ENCODE data around the gene OR6X1.
"Not testable (repeated sequence)": the region's sequence is repeated elsewhere in the genome, so short reads cannot be mapped to it uniquely, and the experiment has no call there.

The OR6X1 gene

DNA sequence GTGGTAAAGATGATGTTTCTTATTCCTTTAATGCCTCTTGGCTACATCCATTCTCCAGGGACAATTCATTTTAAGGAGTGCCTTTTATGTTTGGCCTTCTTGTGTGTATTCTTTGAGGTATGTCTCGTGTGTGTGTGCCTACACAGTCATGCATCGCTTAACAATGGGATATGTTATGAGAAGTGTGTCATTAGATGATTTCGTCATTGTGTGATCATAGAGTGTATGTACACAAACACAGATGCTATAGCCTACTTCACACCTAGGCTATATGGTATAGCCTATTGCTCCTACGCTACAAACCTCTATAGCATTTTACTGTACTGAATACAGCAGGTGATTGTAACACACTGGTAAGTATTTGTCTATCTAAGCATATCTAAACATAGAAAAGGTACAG lies 35.8 kb downstream of the OR6X1 start:
- Histone ChIP-seq H2BK12ac (ENCODE audit: low read length in 2 of 2) (no peak overlapping the region), H2AK5ac (ENCODE audit: low read length, severe bottlenecking) (no peak overlapping the region), H3K9ac (ENCODE audit: low read length) (no peak overlapping the region), H4K8ac (ENCODE audit: low read length) (no peak overlapping the region), H3K36me3 (ENCODE audit: control insufficient read depth in 1 of 2, insufficient read depth in 2 of 2, low read depth in 1 of 2, low read length in 2 of 2) (peaks cover 0 to under 1% of the 10 kb centered on the region in 2 experiments), H3K18ac (ENCODE audit: low read depth in 1 of 2, low read length in 2 of 2) (no peak overlapping the region), H3K9me3 (ENCODE audit: control insufficient read depth, low read length) (no peaks in the 10 kb centered on the region), H3K27me3 (ENCODE audit: control insufficient read depth in 1 of 2, insufficient read depth in 1 of 2, low read length in 2 of 2) (peaks cover 6 to 25% of the 10 kb centered on the region in 2 experiments), H2BK120ac (ENCODE audit: low read depth, low read length) (no peak overlapping the region), H3K4me2 (ENCODE audit: low read length, poor library complexity, severe bottlenecking) (no peak overlapping the region), H2BK5ac (ENCODE audit: low read depth, low read length, poor library complexity, severe bottlenecking) (no peak overlapping the region), H3K79me1 (replicated peaks; ENCODE audit: low read length, poor library complexity, severe bottlenecking) (no peaks in the 10 kb centered on the region), H3K27ac (ENCODE audit: low read length, poor library complexity, severe bottlenecking) (no peak overlapping the region), H2BK15ac (ENCODE audit: low read depth, poor library complexity, severe bottlenecking) (no peak overlapping the region), H3K14ac (ENCODE audit: low read length in 2 of 2) (no peak overlapping the region), H3K4me3 (ENCODE audit: insufficient read depth in 1 of 2, low read depth in 1 of 2, low read length in 2 of 2) (no peak overlapping the region), H3K4ac (ENCODE audit: low read depth in 1 of 2, low read length in 2 of 2) (no peak overlapping the region), H3K4me1 (ENCODE audit: control insufficient read depth, insufficient read depth, low read depth, low read length) (no peaks in the 10 kb centered on the region), H4K91ac (ENCODE audit: low read length) (no peak overlapping the region), H2AFZ (ENCODE audit: low read depth, low read length) (no peak overlapping the region), H3K23ac (ENCODE audit: low read length in 2 of 2) (no peak overlapping the region)
- DNase-seq, result no peak
- 80% methylated on average over 1 of the region's 4 CpGs for WGBS

DNA sequence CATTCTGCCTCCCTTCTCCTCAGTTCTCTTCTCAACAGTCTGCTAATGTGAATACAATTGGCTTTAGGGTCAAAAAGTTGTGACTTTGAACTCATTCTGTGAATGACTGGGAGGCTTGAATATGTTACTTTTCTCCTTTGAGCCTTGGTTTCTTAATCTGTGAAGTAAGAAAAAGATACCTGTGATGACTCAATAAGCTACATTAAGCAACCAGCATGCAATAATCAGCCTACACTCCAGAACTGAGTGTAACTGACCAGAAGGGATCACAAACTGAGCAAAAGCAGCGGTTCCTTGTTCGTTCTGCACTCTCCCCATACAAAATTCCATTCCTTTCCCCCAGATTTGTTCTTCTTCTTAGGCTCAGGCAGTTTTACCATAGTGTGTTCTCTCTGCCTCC lies 36.3 kb downstream of the OR6X1 start:
- no peak overlapping the region for H2BK15ac ChIP-seq (ENCODE audit: low read depth, poor library complexity, severe bottlenecking)
- no peaks in the 10 kb centered on the region for H3K79me1 ChIP-seq (replicated peaks; ENCODE audit: low read length, poor library complexity, severe bottlenecking)
- H3K27ac ChIP-seq (ENCODE audit: low read length, poor library complexity, severe bottlenecking), result no peak overlapping the region
- no peak overlapping the region for H3K9ac ChIP-seq (ENCODE audit: low read length)
- no peak overlapping the region for H2BK120ac ChIP-seq (ENCODE audit: low read depth, low read length)
- no peak overlapping the region for H3K18ac ChIP-seq (ENCODE audit: low read depth in 1 of 2, low read length in 2 of 2)
- no peak overlapping the region for H3K4me3 ChIP-seq (ENCODE audit: insufficient read depth in 1 of 2, low read depth in 1 of 2, low read length in 2 of 2)
- H3K14ac ChIP-seq (ENCODE audit: low read length in 2 of 2), result no peak overlapping the region
- WGBS, result 100% methylated on average over 2 of the region's 2 CpGs
- no peak overlapping the region for H2BK5ac ChIP-seq (ENCODE audit: low read depth, low read length, poor library complexity, severe bottlenecking)
- H2AFZ ChIP-seq (ENCODE audit: low read depth, low read length), result no peak overlapping the region
- H3K4me1 ChIP-seq (ENCODE audit: control insufficient read depth, insufficient read depth, low read depth, low read length), result no peaks in the 10 kb centered on the region
- H4K91ac ChIP-seq (ENCODE audit: low read length), result no peak overlapping the region
- peaks cover 6 to 25% of the 10 kb centered on the region in 2 experiments for H3K27me3 ChIP-seq (ENCODE audit: control insufficient read depth in 1 of 2, insufficient read depth in 1 of 2, low read length in 2 of 2)
- H3K23ac ChIP-seq (ENCODE audit: low read length in 2 of 2), result no peak overlapping the region
- DNase-seq, result no peak
- no peak overlapping the region for H3K4me2 ChIP-seq (ENCODE audit: low read length, poor library complexity, severe bottlenecking)
- no peaks in the 10 kb centered on the region for H3K36me3 ChIP-seq (ENCODE audit: control insufficient read depth in 1 of 2, insufficient read depth in 2 of 2, low read depth in 1 of 2, low read length in 2 of 2)
- H3K4ac ChIP-seq (ENCODE audit: low read depth in 1 of 2, low read length in 2 of 2), result no peak overlapping the region
- H2AK5ac ChIP-seq (ENCODE audit: low read length, severe bottlenecking), result no peak overlapping the region
- H4K8ac ChIP-seq (ENCODE audit: low read length), result no peak overlapping the region
- H3K9me3 ChIP-seq (ENCODE audit: control insufficient read depth, low read length), result no peaks in the 10 kb centered on the region
- H2BK12ac ChIP-seq (ENCODE audit: low read length in 2 of 2), result no peak overlapping the region

DNA sequence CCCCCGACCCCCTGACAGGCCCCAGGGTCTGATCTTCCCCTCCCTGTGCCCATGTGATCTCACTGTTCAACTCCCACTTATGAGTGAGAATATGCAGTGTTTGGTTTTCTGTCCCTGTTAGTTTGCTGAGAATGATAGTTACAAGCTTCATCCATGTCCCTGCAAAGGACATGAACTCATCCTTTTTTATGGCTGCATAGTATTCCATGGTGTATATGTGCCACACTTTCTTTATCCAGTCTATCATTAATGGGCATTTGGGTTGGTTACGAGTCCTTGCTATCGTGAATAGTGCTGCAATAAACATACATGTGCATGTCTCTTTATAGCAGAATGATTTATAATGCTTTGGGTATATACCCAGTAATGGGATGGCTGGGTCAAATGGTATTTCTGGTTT lies 41.7 kb downstream of the OR6X1 start:
- H3K79me1 ChIP-seq (replicated peaks; ENCODE audit: low read length, poor library complexity, severe bottlenecking); H2BK15ac ChIP-seq (ENCODE audit: low read depth, poor library complexity, severe bottlenecking); H3K23ac ChIP-seq (ENCODE audit: low read length in 2 of 2); H3K4me2 ChIP-seq (ENCODE audit: low read length, poor library complexity, severe bottlenecking); H3K14ac ChIP-seq (ENCODE audit: low read length in 2 of 2); H3K18ac ChIP-seq (ENCODE audit: low read depth in 1 of 2, low read length in 2 of 2); H3K9me3 ChIP-seq (ENCODE audit: control insufficient read depth, low read length); H3K27ac ChIP-seq (ENCODE audit: low read length, poor library complexity, severe bottlenecking); H4K8ac ChIP-seq (ENCODE audit: low read length); H2AFZ ChIP-seq (ENCODE audit: low read depth, low read length); H3K36me3 ChIP-seq (ENCODE audit: control insufficient read depth in 1 of 2, insufficient read depth in 2 of 2, low read depth in 1 of 2, low read length in 2 of 2); H2BK5ac ChIP-seq (ENCODE audit: low read depth, low read length, poor library complexity, severe bottlenecking); H3K4ac ChIP-seq (ENCODE audit: low read depth in 1 of 2, low read length in 2 of 2); H3K4me1 ChIP-seq (ENCODE audit: control insufficient read depth, insufficient read depth, low read depth, low read length); H2AK5ac ChIP-seq (ENCODE audit: low read length, severe bottlenecking); DNase-seq; H2BK120ac ChIP-seq (ENCODE audit: low read depth, low read length); H2BK12ac ChIP-seq (ENCODE audit: low read length in 2 of 2); H4K91ac ChIP-seq (ENCODE audit: low read length); H3K9ac ChIP-seq (ENCODE audit: low read length); H3K4me3 ChIP-seq (ENCODE audit: insufficient read depth in 1 of 2, low read depth in 1 of 2, low read length in 2 of 2): not testable (repeated sequence)
- WGBS, result no CpG with 5 or more reads among the region's 3 CpGs
- H3K27me3 ChIP-seq (ENCODE audit: control insufficient read depth in 1 of 2, insufficient read depth in 1 of 2, low read length in 2 of 2), result peaks cover 6 to 48% of the 10 kb centered on the region in 2 experiments

DNA sequence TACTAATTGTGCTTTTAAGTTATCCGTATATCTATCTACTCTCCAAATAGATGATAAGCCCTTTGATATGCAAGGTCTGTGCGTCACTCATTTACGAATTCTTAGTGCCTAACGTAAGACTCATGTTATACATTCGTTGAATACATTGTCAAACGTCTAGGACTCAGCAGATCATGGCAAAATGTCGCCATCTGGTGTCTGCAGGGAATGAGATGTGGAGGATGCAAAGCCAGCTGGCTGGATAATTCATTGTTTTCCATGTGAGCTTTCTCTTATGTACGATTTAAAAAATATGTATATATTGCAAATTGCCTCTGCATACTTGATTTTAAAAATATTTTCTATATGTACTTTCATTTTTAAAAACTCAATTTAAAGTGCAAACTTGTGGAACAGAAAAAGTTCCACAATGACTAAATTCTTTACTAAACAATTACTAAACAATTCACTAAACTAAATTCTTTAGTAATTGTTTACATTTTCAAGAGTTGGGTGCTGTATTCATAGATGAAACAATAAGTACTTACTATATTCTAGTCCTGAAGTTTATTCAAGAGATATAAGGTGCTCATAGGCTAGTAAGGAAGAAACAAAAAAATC lies 46.6 kb downstream of the OR6X1 start:
- Histone ChIP-seq H3K27ac (ENCODE audit: low read length, poor library complexity, severe bottlenecking) (no peak overlapping the region), H3K27me3 (ENCODE audit: control insufficient read depth in 1 of 2, insufficient read depth in 1 of 2, low read length in 2 of 2) (peaks cover 5 to 26% of the 10 kb centered on the region in 2 experiments), H4K8ac (ENCODE audit: low read length) (no peak overlapping the region), H3K14ac (ENCODE audit: low read length in 2 of 2) (no peak overlapping the region), H3K18ac (ENCODE audit: low read depth in 1 of 2, low read length in 2 of 2) (no peak overlapping the region), H2AK5ac (ENCODE audit: low read length, severe bottlenecking) (no peak overlapping the region), H3K4me1 (ENCODE audit: control insufficient read depth, insufficient read depth, low read depth, low read length) (no peaks in the 10 kb centered on the region), H2BK120ac (ENCODE audit: low read depth, low read length) (no peak overlapping the region), H2AFZ (ENCODE audit: low read depth, low read length) (no peak overlapping the region), H3K4ac (ENCODE audit: low read depth in 1 of 2, low read length in 2 of 2) (no peak overlapping the region), H3K4me3 (ENCODE audit: insufficient read depth in 1 of 2, low read depth in 1 of 2, low read length in 2 of 2) (no peak overlapping the region), H2BK12ac (ENCODE audit: low read length in 2 of 2) (no peak overlapping the region), H4K91ac (ENCODE audit: low read length) (no peak overlapping the region), H3K9me3 (ENCODE audit: control insufficient read depth, low read length) (no peaks in the 10 kb centered on the region), H3K79me1 (replicated peaks; ENCODE audit: low read length, poor library complexity, severe bottlenecking) (no peaks in the 10 kb centered on the region), H3K9ac (ENCODE audit: low read length) (no peak overlapping the region), H3K36me3 (ENCODE audit: control insufficient read depth in 1 of 2, insufficient read depth in 2 of 2, low read depth in 1 of 2, low read length in 2 of 2) (no peaks in the 10 kb centered on the region), H2BK5ac (ENCODE audit: low read depth, low read length, poor library complexity, severe bottlenecking) (no peak overlapping the region), H3K23ac (ENCODE audit: low read length in 2 of 2) (no peak overlapping the region), H2BK15ac (ENCODE audit: low read depth, poor library complexity, severe bottlenecking) (no peak overlapping the region), H3K4me2 (ENCODE audit: low read length, poor library complexity, severe bottlenecking) (no peak overlapping the region)
- peak; percentile 71 for DNase-seq
- WGBS, result 1% methylated on average over 7 of the region's 8 CpGs
